Keratinocyte (primary cell): ENCODE results near the gene HCN4. TPM values are rescaled to one million over a fixed set of nuclear protein-coding genes. Genes with fewer than 3 reads are reported as not detected.

Experiments
- DNase-seq: peaks from one replicate; pipeline ENCODE4 v3.0.0-alpha.2; 2011; ENCODE audit warnings: low read depth, missing footprints, low spot score
- FAIRE-seq: peaks from 2 replicates; lab custom pipeline; 2011; peaks lifted over from hg19 to GRCh38; lab: Jason Lieb, UNC
- H2AFZ ChIP-seq: 2 replicates; pipeline ENCODE4 v1.6.0; 2012; ENCODE audit warnings: low read length, control low read depth, inconsistent platforms; ENCODE audit not compliant: control insufficient read depth
- H3K27ac ChIP-seq: 2 replicates; pipeline ENCODE4 v1.5.1; 2011; ENCODE audit warnings: low read length; ENCODE audit not compliant: control insufficient read depth, insufficient read depth
- H3K27me3 ChIP-seq: 3 replicates; pipeline ENCODE4 v1.6.0; 2011; ENCODE audit warnings: low read length; ENCODE audit not compliant: control insufficient read depth, insufficient read depth; ENCODE audit errors: extremely low read depth
- H3K36me3 ChIP-seq, 2 experiments: 2 replicates in 1 of 2; 3 replicates in 1 of 2; pipeline ENCODE4 v1.5.1; 2011; ENCODE audit warnings: low read length in 2 of 2, mild to moderate bottlenecking in 1 of 2; ENCODE audit not compliant: control insufficient read depth in 2 of 2, insufficient read depth in 2 of 2; ENCODE audit errors: extremely low read depth in 1 of 2
- H3K4me1 ChIP-seq: 3 replicates; pipeline ENCODE4 v1.5.1; 2011; ENCODE audit warnings: low read length; ENCODE audit not compliant: control insufficient read depth, insufficient read depth; ENCODE audit errors: extremely low read depth
- H3K4me2 ChIP-seq: 3 replicates; pipeline ENCODE4 v1.6.0; 2011; ENCODE audit warnings: low read depth, low read length; ENCODE audit not compliant: control insufficient read depth, insufficient read depth; ENCODE audit errors: extremely low read depth
- H3K4me3 ChIP-seq, 3 experiments: fragments of 200-600 bp in 1 of 3; sonication (generic) in 1 of 3; 2 replicates in 2 of 3; 3 replicates in 1 of 3; pipeline ENCODE4 v1.5.1; 2011 to 2016; ENCODE audit warnings: low read length in 3 of 3, mild to moderate bottlenecking in 3 of 3, control low read depth in 2 of 3, inconsistent platforms in 1 of 3, low read depth in 1 of 3, mixed read lengths in 1 of 3, mixed run types in 1 of 3, moderate library complexity in 1 of 3; ENCODE audit not compliant: control insufficient read depth in 2 of 3, insufficient read depth in 2 of 3; ENCODE audit errors: extremely low read depth in 1 of 3
- H3K79me2 ChIP-seq: 2 replicates; pipeline ENCODE4 v1.6.0; 2012; ENCODE audit warnings: low read length; ENCODE audit not compliant: control insufficient read depth, insufficient read depth
- H3K9ac ChIP-seq: 3 replicates; pipeline ENCODE4 v1.6.0; 2011; ENCODE audit warnings: low read length; ENCODE audit not compliant: control insufficient read depth, insufficient read depth; ENCODE audit errors: extremely low read depth
- H3K9me1 ChIP-seq: 3 replicates; pipeline ENCODE4 v1.6.0; 2011; ENCODE audit warnings: low read length; ENCODE audit not compliant: control insufficient read depth, insufficient read depth; ENCODE audit errors: extremely low read depth
- H3K9me3 ChIP-seq: 2 replicates; pipeline ENCODE4 v1.5.1; 2012; ENCODE audit warnings: low read depth, low read length; ENCODE audit not compliant: control insufficient read depth
- H4K20me1 ChIP-seq: 3 replicates; pipeline ENCODE4 v1.6.0; 2011; ENCODE audit warnings: low read length; ENCODE audit not compliant: control insufficient read depth, insufficient read depth; ENCODE audit errors: extremely low read depth
- CTCF ChIP-seq, 3 experiments: IDR thresholded peaks in 1 of 3; conservative IDR thresholded peaks in 1 of 3; optimal IDR thresholded peaks in 1 of 3; 2 replicates in 2 of 3; 3 replicates in 1 of 3; pipeline versions ENCODE3 to v1.5.1; 2011; ENCODE audit warnings: low read length in 3 of 3, mild to moderate bottlenecking in 3 of 3, moderate library complexity in 2 of 3, control low read depth in 1 of 3, inconsistent platforms in 1 of 3; ENCODE audit not compliant: insufficient read depth in 2 of 3; ENCODE audit errors: extremely low read depth in 1 of 3
- EZH2 ChIP-seq: IDR thresholded peaks from one replicate; pipeline ENCODE4 v1.6.1; 2012; ENCODE audit warnings: inconsistent platforms, mild to moderate bottlenecking, low read length, moderate library complexity
- dilution Hi-C: fragments of 300-500 bp; cut with MboI; formaldehyde crosslinking; loops from one replicate; pipeline ENCODE4 v1.7.0; 2020; ENCODE audit warnings: low sequenced_read_pairs; ENCODE audit not compliant: extremely low pct_ligation_motif_present
- polyA plus RNA-seq, 5 experiments: library from polyadenylated mRNA; depleted of rRNA in 3 of 5; stranded (reverse) in 3 of 5; stranded (forward) in 1 of 5; unstranded in 1 of 5; fragments of >200 nt; gene quantifications; 1 replicate in 1 of 5; 2 replicates in 3 of 5; 3 replicates in 1 of 5; pipeline versions ENCODE4 v1.2.1 to v1.2.3, GENCODE V29; 2011 to 2012; ENCODE audit warnings: missing spikeins in 2 of 5, low read depth in 1 of 5, low replicate concordance in 1 of 5

Gene HCN4
- polyA plus RNA-seq, 1 donor (not counting 4 experiments of a cell fraction or from before 2014, with no cell fraction given) = not detected

GRCh38 chr15:73325191-73325861 lies 43.4 kb downstream of the HCN4 start:
- H3K27ac ChIP-seq = no peak overlapping the region

GRCh38 chr15:73324496-73325170 lies 44.1 kb downstream of the HCN4 start:
- DNase-seq (no peak), FAIRE-seq (no peak)
- Histone ChIP-seq H3K4me3 (no peak overlapping the region), H3K4me2 (no peak overlapping the region), H4K20me1 (no peaks in the 10 kb centered on the region), H3K9me3 (no peaks in the 10 kb centered on the region), H3K27me3 (no peaks in the 10 kb centered on the region), H3K79me2 (no peaks in the 10 kb centered on the region), H3K9me1 (no peaks in the 10 kb centered on the region), H3K36me3 (no peaks in the 10 kb centered on the region), H3K4me1 (no peaks in the 10 kb centered on the region), H3K27ac (no peak overlapping the region), H3K9ac (no peak overlapping the region), H2AFZ (no peak overlapping the region)
- TF ChIP-seq CTCF (optimal IDR thresholded peaks at IDR 0.05 in 1 of 3, IDR thresholded peaks at IDR 0.05 in 1 of 3, conservative IDR thresholded peaks at IDR 0.05 in 1 of 3; ENCODE audit: extremely low read depth in 1 of 3, insufficient read depth in 2 of 3, low read length in 3 of 3) = no peak
- TF ChIP-seq EZH2 = no peak
- dilution Hi-C loops = no loop called here

More at GRCh38 chr15:73325191-73325861, 43.4 kb downstream of the HCN4 start:
- H3K36me3 ChIP-seq = no peaks in the 10 kb centered on the region
- no peaks in the 10 kb centered on the region for H4K20me1 ChIP-seq
- H3K9ac ChIP-seq = no peak overlapping the region
- TF ChIP-seq CTCF (optimal IDR thresholded peaks at IDR 0.05 in 1 of 3, IDR thresholded peaks at IDR 0.05 in 1 of 3, conservative IDR thresholded peaks at IDR 0.05 in 1 of 3; ENCODE audit: extremely low read depth in 1 of 3, insufficient read depth in 2 of 3, low read length in 3 of 3) (no peak), EZH2 (no peak)
- no peak for FAIRE-seq
- no peak overlapping the region for H2AFZ ChIP-seq
- no peaks in the 10 kb centered on the region for H3K4me1 ChIP-seq
- dilution Hi-C loops = no loop called here
- no peaks in the 10 kb centered on the region for H3K27me3 ChIP-seq
- no peak for DNase-seq
- no peak overlapping the region for H3K4me2 ChIP-seq
- H3K4me3 ChIP-seq = no peak overlapping the region
- H3K9me1 ChIP-seq = no peaks in the 10 kb centered on the region
- H3K9me3 ChIP-seq = no peaks in the 10 kb centered on the region
- H3K79me2 ChIP-seq = no peaks in the 10 kb centered on the region
